HG03442 (cell line): Measurements from ENCODE around the gene FHOD3.
"Not testable (repeated sequence)": the region's sequence is repeated elsewhere in the genome, so short reads cannot be mapped to it uniquely, and the experiment has no call there.

Experiments used
- ATAC-seq: cut with Tn5 transposase; IDR thresholded peaks from one replicate; pipeline ENCODE4 v1.9.1; 2021; ENCODE audit warnings: mild to moderate bottlenecking, moderate library complexity; ENCODE audit not compliant: unreplicated experiment

The FHOD3 gene

GRCh38 chr18:36809590-36810381 lies 512.3 kb downstream of the FHOD3 start:
- ATAC-seq: peak; percentile 98

- ATAC-seq: no peak
Measured at GRCh38 chr18:36811430-36811829, 513.9 kb downstream of the FHOD3 start.

GRCh38 chr18:36811955-36812354 lies 514.4 kb downstream of the FHOD3 start:
- ATAC-seq: no peak

DNA sequence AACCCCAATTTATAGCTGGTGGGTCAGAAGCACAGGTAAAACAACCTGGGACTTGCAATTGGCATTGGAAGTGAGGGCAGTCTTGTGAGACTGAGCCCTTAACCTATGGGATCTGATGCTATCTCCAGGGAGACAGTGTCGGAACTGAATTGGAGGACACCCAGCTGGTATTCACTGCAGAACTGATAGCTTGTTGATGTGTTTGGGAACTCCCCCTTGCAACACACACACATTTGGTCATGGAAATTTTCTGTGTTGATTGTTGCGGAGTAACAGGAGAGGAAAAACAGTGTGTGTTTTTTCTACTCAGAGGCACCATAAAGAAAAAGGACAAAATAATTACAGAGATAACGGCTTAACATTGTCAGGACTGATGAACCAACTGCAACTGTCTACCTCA lies 515.2 kb downstream of the FHOD3 start:
- ATAC-seq: no peak

DNA sequence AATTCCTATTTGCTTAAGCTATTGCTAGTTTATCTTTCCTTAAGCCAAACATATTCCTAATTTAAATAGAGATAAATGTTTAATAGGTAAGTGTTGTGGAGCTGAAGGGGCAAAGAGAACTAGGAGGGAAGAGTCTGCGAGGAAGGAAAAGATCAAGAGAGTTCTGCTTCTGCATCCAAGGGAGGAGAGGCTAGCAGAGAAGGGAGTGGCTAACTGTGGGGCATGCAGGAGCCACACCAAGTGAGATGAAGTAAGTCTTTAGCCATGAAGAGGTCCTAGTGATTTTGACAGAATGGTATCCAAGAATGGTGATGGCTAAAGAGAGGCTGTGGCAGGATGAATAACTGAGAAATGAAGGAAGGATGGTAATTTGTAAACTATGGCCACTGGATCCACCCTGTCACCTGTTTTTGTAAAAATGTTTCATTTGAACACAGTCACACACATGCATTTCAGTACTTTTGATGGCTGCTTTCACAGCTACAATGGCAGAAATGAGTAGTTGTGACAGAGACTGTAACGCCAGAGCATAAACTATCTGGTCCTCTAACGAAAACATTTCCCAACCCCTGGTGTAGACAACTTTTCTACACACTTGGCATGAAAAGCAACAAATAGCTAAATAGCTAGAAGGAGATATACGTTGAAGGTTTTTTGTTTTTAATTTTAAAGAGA lies 515.7 kb downstream of the FHOD3 start:
- no peak for ATAC-seq

DNA sequence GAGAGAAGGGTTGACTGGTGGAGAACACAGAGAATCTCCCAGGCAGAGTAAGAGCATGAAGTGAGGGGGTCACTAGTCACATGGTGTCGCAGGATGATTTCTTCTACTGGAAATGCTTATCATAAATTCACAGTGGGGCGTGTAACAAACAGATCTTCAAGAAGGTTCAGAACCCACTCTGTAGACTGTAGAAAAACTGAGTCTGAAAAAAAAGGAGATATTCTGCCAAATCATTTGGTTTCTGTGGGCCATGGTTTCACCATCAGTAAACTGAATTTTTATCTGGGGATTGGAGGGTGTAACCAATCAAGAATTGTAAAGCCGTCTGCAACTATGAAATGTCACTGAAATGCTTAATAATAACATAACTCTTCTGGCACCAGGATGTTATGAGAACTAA lies 516.3 kb downstream of the FHOD3 start:
- no peak for ATAC-seq

- no peak for ATAC-seq
Measured at GRCh38 chr18:36814994-36815393, 517.5 kb downstream of the FHOD3 start.

- ATAC-seq: not testable (repeated sequence)
Measured at GRCh38 chr18:36816096-36816495, 518.6 kb downstream of the FHOD3 start.

GRCh38 chr18:36817039-36817438 lies 519.5 kb downstream of the FHOD3 start:
- no peak for ATAC-seq

GRCh38 chr18:36818652-36819051 lies 521.1 kb downstream of the FHOD3 start:
- ATAC-seq: no peak

GRCh38 chr18:36819621-36820020 lies 522.1 kb downstream of the FHOD3 start:
- no peak for ATAC-seq

DNA sequence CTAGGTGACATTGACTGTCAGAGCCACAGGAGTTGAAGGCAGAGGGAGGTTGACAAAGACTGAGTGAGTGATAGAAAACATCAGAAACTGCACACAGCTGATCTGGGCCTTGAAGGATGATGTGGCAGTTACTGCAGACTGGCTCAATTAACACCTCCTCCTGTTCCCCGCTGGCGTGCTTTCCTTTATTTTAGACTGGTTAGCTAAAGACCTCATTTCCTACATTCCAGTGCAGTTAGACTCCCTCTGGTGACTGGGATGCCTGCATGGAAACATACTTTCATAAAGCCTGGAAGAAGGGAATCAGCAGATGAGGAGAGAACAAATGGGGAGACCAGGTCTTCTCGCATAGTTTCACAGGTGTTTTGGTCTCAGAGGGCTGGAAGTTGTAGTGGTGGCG lies 524.2 kb downstream of the FHOD3 start:
- no peak for ATAC-seq

DNA sequence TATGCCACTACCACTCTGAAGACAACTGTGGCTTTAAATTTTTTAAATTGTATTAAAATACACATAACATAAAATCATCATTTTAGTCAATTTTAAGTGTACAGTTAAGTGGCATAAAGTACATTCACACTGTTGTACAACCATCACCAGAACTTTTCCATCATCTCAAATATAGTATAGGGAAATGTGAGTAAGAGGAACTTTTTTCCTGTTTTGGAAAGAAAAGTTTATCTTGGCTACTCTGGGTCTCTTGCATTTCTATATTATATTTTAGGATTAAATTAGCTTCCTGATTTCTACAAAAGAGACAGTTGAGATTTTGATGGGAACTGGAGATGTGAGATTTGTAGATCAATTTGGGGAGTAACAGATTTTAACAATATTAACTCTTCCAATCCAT lies 528.0 kb downstream of the FHOD3 start:
- no peak for ATAC-seq

DNA sequence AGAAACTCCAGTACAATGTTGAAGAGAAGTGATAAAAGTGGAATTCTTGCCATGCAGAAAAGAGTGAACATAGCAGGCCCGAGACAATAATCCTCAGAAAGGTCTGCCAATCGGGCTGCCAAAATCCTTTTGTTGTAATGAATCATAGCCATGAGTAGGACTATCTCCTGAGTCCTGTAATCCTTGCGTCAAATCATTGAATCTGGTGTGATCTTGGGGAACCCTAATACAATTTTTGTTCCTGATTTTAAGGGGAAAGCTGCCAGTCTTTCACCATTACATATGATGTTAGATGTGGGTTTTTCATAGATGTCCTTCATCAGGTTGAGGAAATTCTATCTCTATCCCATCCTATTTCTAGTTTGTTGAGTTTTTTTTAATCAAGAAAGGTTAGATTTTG lies 529.0 kb downstream of the FHOD3 start:
- no peak for ATAC-seq

- ATAC-seq: no peak
Measured at GRCh38 chr18:36828157-36828629, 530.7 kb downstream of the FHOD3 start.

GRCh38 chr18:36828630-36829361 lies 531.3 kb downstream of the FHOD3 start, which contains the start of the genes KIAA1328 and TPGS2:
Gene KIAA1328 (plus strand): TSS chr18:36829127. CDS start chr18:36829139, 12 bp downstream.
Gene TPGS2 (minus strand): TSS chr18:36829002. CDS start chr18:36828767, 235 bp downstream.
- ATAC-seq: peak; percentile 91
